H1 (cell line): ENCODE results near the gene CIB2. TPM values are rescaled to one million over a fixed set of nuclear protein-coding genes. Genes with fewer than 3 reads are reported as not detected.

Experiments
- CTCF ChIA-PET: fragments of 300-600 bp; sonication (Branson Sonifier 250); formaldehyde crosslinking; loops from one replicate; lab custom pipeline; 2021; ENCODE audit not compliant: partially characterized antibody; lab: Charles Lee
- POLR2A ChIA-PET: fragments of 300-600 bp; sonication (Branson Sonifier 250); formaldehyde crosslinking; loops from one replicate; lab custom pipeline; 2021; ENCODE audit warnings: inconsistent platforms; ENCODE audit not compliant: partially characterized antibody; lab: Charles Lee
- DNase-seq, 2 experiments: peaks; one replicate each; pipeline versions ENCODE4 v3.0.0 to v3.0.0-alpha.2; 2010 to 2022; ENCODE audit warnings: low spot score in 2 of 2, low read depth in 1 of 2, mixed read lengths in 1 of 2
- FAIRE-seq: peaks from 2 replicates; lab custom pipeline; 2011; peaks lifted over from hg19 to GRCh38; lab: Jason Lieb, UNC
- H2AFZ ChIP-seq: 2 replicates; pipeline ENCODE4 v1.8.1; 2012; ENCODE audit warnings: low read length, inconsistent platforms
- H2AK5ac ChIP-seq: 2 replicates; pipeline ENCODE4 v1.6.1; 2013; ENCODE audit warnings: low read depth, low read length
- H2BK120ac ChIP-seq: replicated peaks from 2 replicates; pipeline ENCODE3; 2013; ENCODE audit warnings: low read depth, low read length, inconsistent platforms
- H2BK12ac ChIP-seq: 2 replicates; pipeline ENCODE4 v1.6.1; 2013; ENCODE audit warnings: low read depth, low read length
- H2BK15ac ChIP-seq: 2 replicates; pipeline ENCODE4 v1.6.1; 2013; ENCODE audit warnings: low read length
- H2BK20ac ChIP-seq: 2 replicates; pipeline ENCODE4 v1.6.1; 2013; ENCODE audit warnings: low read length
- H2BK5ac ChIP-seq: 2 replicates; pipeline ENCODE4 v1.6.1; 2013; ENCODE audit warnings: low read depth, low read length
- H3K14ac ChIP-seq: 2 replicates; pipeline ENCODE4 v1.6.1; 2013; ENCODE audit warnings: inconsistent platforms; ENCODE audit not compliant: insufficient read length
- H3K18ac ChIP-seq: 2 replicates; pipeline ENCODE4 v1.6.1; 2013; ENCODE audit warnings: low read length; ENCODE audit errors: extremely low read depth
- H3K23ac ChIP-seq: 2 replicates; pipeline ENCODE4 v1.6.1; 2013; ENCODE audit warnings: inconsistent platforms; ENCODE audit not compliant: insufficient read length
- H3K23me2 ChIP-seq: 2 replicates; pipeline ENCODE4 v1.6.1; 2013; ENCODE audit warnings: low read depth, low read length
- H3K27ac ChIP-seq: 2 replicates; pipeline ENCODE4 v1.6.1; 2011; ENCODE audit warnings: low read depth, low read length, inconsistent platforms
- H3K27me3 ChIP-seq, 4 experiments: replicated peaks in 1 of 4; 1 replicate in 1 of 4; 2 replicates in 3 of 4; pipeline versions ENCODE4 v1.6.1 to v1.8.1; 2011 to 2013; ENCODE audit warnings: low read length in 3 of 4, mild to moderate bottlenecking in 3 of 4, inconsistent platforms in 2 of 4, mixed read lengths in 2 of 4, moderate library complexity in 1 of 4; ENCODE audit not compliant: control insufficient read depth in 3 of 4, insufficient read depth in 3 of 4; ENCODE audit errors: extremely low read depth in 1 of 4
- H3K36me3 ChIP-seq, 4 experiments: 2 replicates each; pipeline versions ENCODE4 v1.6.1 to v1.8.1; 2011 to 2013; ENCODE audit warnings: mild to moderate bottlenecking in 4 of 4, low read length in 3 of 4, moderate library complexity in 2 of 4, control low read depth in 1 of 4, inconsistent platforms in 1 of 4; ENCODE audit not compliant: insufficient read depth in 4 of 4, control insufficient read depth in 2 of 4
- H3K4ac ChIP-seq: replicated peaks from 2 replicates; pipeline ENCODE3; 2013; ENCODE audit warnings: low read length, low read depth, mixed read lengths, inconsistent platforms; ENCODE audit not compliant: insufficient read length
- H3K4me1 ChIP-seq, 4 experiments: replicated peaks in 1 of 4; 1 replicate in 1 of 4; 2 replicates in 3 of 4; pipeline versions ENCODE4 v1.6.1 to v1.8.1; 2011 to 2013; ENCODE audit warnings: low read length in 3 of 4, inconsistent platforms in 2 of 4, mixed read lengths in 1 of 4; ENCODE audit not compliant: insufficient read depth in 4 of 4, control insufficient read depth in 3 of 4
- H3K4me2 ChIP-seq, 2 experiments: 2 replicates each; pipeline versions ENCODE4 v1.6.1 to v1.8.1; 2011 to 2013; ENCODE audit warnings: low read depth in 2 of 2, low read length in 2 of 2, control low read depth in 1 of 2, inconsistent platforms in 1 of 2, mild to moderate bottlenecking in 1 of 2; ENCODE audit not compliant: insufficient read depth in 1 of 2
- H3K4me3 ChIP-seq, 4 experiments: fragments of 200-600, 300-600 bp in 1 of 4; sonication (generic), shearing (Covaris generic), sonication (Bioruptor Twin) in 1 of 4; 2 replicates each; pipeline versions ENCODE4 v1.5.1 to v1.8.1; 2011 to 2016; ENCODE audit warnings: low read length in 4 of 4, low read depth in 3 of 4, control low read depth in 2 of 4, inconsistent platforms in 2 of 4, mild to moderate bottlenecking in 2 of 4, mixed read lengths in 1 of 4, moderate library complexity in 1 of 4; ENCODE audit not compliant: insufficient read depth in 2 of 4; ENCODE audit errors: extremely low read depth in 1 of 4
- H3K56ac ChIP-seq: replicated peaks from 2 replicates; pipeline ENCODE3; 2013; ENCODE audit warnings: low read depth, mild to moderate bottlenecking, mixed read lengths, low read length, inconsistent platforms; ENCODE audit not compliant: insufficient read length
- H3K79me1 ChIP-seq: 2 replicates; pipeline ENCODE4 v1.6.1; 2013; ENCODE audit warnings: low read depth, low read length, control low read depth
- H3K79me2 ChIP-seq, 2 experiments: 2 replicates each; pipeline versions ENCODE4 v1.6.1 to v1.8.1; 2012 to 2013; ENCODE audit warnings: low read length in 2 of 2, mild to moderate bottlenecking in 2 of 2, inconsistent platforms in 1 of 2; ENCODE audit not compliant: insufficient read depth in 2 of 2, control insufficient read depth in 1 of 2
- H3K9ac ChIP-seq, 4 experiments: replicated peaks in 1 of 4; 1 replicate in 1 of 4; 2 replicates in 3 of 4; pipeline versions ENCODE4 v1.6.1 to v1.8.1; 2011 to 2013; ENCODE audit warnings: low read depth in 3 of 4, low read length in 3 of 4, control low read depth in 2 of 4, mild to moderate bottlenecking in 2 of 4, moderate library complexity in 2 of 4, inconsistent platforms in 1 of 4; ENCODE audit errors: extremely low read depth in 1 of 4
- H3K9me3 ChIP-seq, 2 experiments: 2 replicates each; pipeline versions ENCODE4 v1.6.1 to v1.8.1; 2012 to 2013; ENCODE audit warnings: mild to moderate bottlenecking in 2 of 2, moderate library complexity in 2 of 2, control low read depth in 1 of 2, inconsistent platforms in 1 of 2, low read depth in 1 of 2, low read length in 1 of 2, mixed read lengths in 1 of 2; ENCODE audit not compliant: insufficient read depth in 2 of 2
- H4K20me1 ChIP-seq, 2 experiments: replicated peaks in 1 of 2; 2 replicates each; pipeline versions ENCODE3 to v1.8.1; 2011 to 2013; ENCODE audit warnings: inconsistent platforms in 2 of 2, low read length in 2 of 2, mild to moderate bottlenecking in 1 of 2; ENCODE audit not compliant: insufficient read depth in 2 of 2, control insufficient read depth in 1 of 2
- H4K5ac ChIP-seq: 2 replicates; pipeline ENCODE4 v1.6.1; 2013; ENCODE audit warnings: low read length, low read depth, mixed read lengths, inconsistent platforms; ENCODE audit not compliant: insufficient read length
- H4K8ac ChIP-seq: 2 replicates; pipeline ENCODE4 v1.8.0; 2013; ENCODE audit warnings: mild to moderate bottlenecking, moderate library complexity, low read length, inconsistent platforms; ENCODE audit not compliant: insufficient read depth; ENCODE audit errors: extremely low read depth
- H4K91ac ChIP-seq: replicated peaks from 2 replicates; pipeline ENCODE3; 2013; ENCODE audit warnings: low read length, mixed read lengths, inconsistent platforms; ENCODE audit not compliant: insufficient read length
- ASH2L ChIP-seq: fragments of 200-600, 300-600 bp; sonication (generic); IDR thresholded peaks from one replicate; pipeline ENCODE4 v1.7.1; 2017; ENCODE audit warnings: low read length
- BACH1 ChIP-seq: IDR thresholded peaks from 2 replicates; pipeline ENCODE4 v1.6.1; 2012; ENCODE audit warnings: low read length, improper control_type of control experiment
- CHD2 ChIP-seq: IDR thresholded peaks from 2 replicates; pipeline ENCODE4 v1.6.1; 2012; ENCODE audit warnings: low read length, improper control_type of control experiment
- CTBP2 ChIP-seq: IDR thresholded peaks from 2 replicates; pipeline ENCODE4 v1.7.0; 2011; ENCODE audit warnings: borderline replicate concordance, mild to moderate bottlenecking, moderate library complexity, mixed read lengths, low read length; ENCODE audit not compliant: insufficient read depth, insufficient read length
- EGR1 ChIP-seq: IDR thresholded peaks from 2 replicates; pipeline ENCODE4 v1.6.1; 2011; ENCODE audit warnings: low read depth, low read length, borderline replicate concordance
- GABPA ChIP-seq: IDR thresholded peaks from 2 replicates; pipeline ENCODE4 v1.6.1; 2011; ENCODE audit warnings: mild to moderate bottlenecking, low read length, moderate library complexity, borderline replicate concordance; ENCODE audit not compliant: insufficient read depth
- KDM4A ChIP-seq: IDR thresholded peaks from one replicate; pipeline ENCODE4 v1.7.1; 2012; ENCODE audit warnings: low read depth, mild to moderate bottlenecking, moderate library complexity, low read length, inconsistent platforms; ENCODE audit not compliant: severe bottlenecking
- NANOG ChIP-seq: IDR thresholded peaks from 2 replicates; pipeline ENCODE4 v1.6.1; 2011; ENCODE audit warnings: low read length, low read depth, mild to moderate bottlenecking, inconsistent platforms; ENCODE audit not compliant: insufficient read depth, poor library complexity, severe bottlenecking
- NRF1 ChIP-seq: IDR thresholded peaks from 2 replicates; pipeline ENCODE4 v1.6.1; 2011; ENCODE audit warnings: mild to moderate bottlenecking, low read depth, low read length, improper control_type of control experiment
- POLR2AphosphoS5 ChIP-seq: IDR thresholded peaks from 2 replicates; pipeline ENCODE4 v1.6.1; 2011; ENCODE audit warnings: low read depth, low read length
- SAP30 ChIP-seq: fragments of 300-600 bp; sonication (generic); IDR thresholded peaks from 2 replicates; pipeline ENCODE4 v1.7.1; 2012; ENCODE audit warnings: low read length, moderate library complexity, mild to moderate bottlenecking, inconsistent platforms; ENCODE audit not compliant: insufficient read depth, insufficient replicate concordance
- SIRT6 ChIP-seq: IDR thresholded peaks from one replicate; pipeline ENCODE4 v1.7.1; 2012; ENCODE audit warnings: low read length, inconsistent platforms
- SRF ChIP-seq: IDR thresholded peaks from 2 replicates; pipeline ENCODE4 v1.6.1; 2011; ENCODE audit warnings: mild to moderate bottlenecking, low read depth, low read length, moderate library complexity
- TCF12 ChIP-seq: IDR thresholded peaks from 2 replicates; pipeline ENCODE4 v1.6.1; 2011; ENCODE audit warnings: low read depth, mild to moderate bottlenecking, low read length
- WGBS, 2 experiments: shearing (Covaris generic) in 1 of 2; methylation state at CpG; one replicate each; pipeline versions ENCODE4 v1.1.6 to v1.1.7; 2013 to 2015; ENCODE audit warnings: low lambda C conversion rate in 2 of 2, mixed read lengths in 2 of 2, inconsistent platforms in 1 of 2, low coverage in 1 of 2, missing lambda C conversion rate in 1 of 2; ENCODE audit not compliant: insufficient replicate concordance in 2 of 2, insufficient coverage in 1 of 2, insufficient read length in 1 of 2; ENCODE audit errors: extremely low coverage in 1 of 2, missing lambda C conversion rate in 1 of 2; 5-methylcytosine and 5-hydroxymethylcytosine counted together
- polyA plus RNA-seq, 7 experiments: library from polyadenylated mRNA; depleted of rRNA in 3 of 7; stranded (reverse) in 5 of 7; unstranded in 2 of 7; fragments of >200 nt in 5 of 7; fragments of 200-250 nt in 2 of 7; gene quantifications; 1 replicate in 5 of 7; 2 replicates in 1 of 7; 4 replicates in 1 of 7; pipeline versions ENCODE4 v1.2.1 to v1.2.3, GENCODE V29; 2011 to 2013; ENCODE audit warnings: missing spikeins in 2 of 7, mixed read lengths in 2 of 7
- total RNA-seq: library from RNA; stranded (reverse); fragmentation: NEBNext Ultra II Directional; extraction: Animal tissue kit (Norgen Biotek cat#: 25700); gene quantifications from 2 replicates; pipeline ENCODE4 v1.2.1, GENCODE V29; 2021

The CIB2 gene
- total and polyA plus RNA-seq, 2 of the 8 experiments (the other 6 are each of a cell fraction or from before 2014, with no cell fraction given): 41.5 to 45.8 TPM

GRCh38 chr15:78164010-78164409, 32.8 kb upstream of the CIB2 start:
- H3K9me3 ChIP-seq: no peaks in the 10 kb centered on the region
- no peaks in the 10 kb centered on the region for H4K20me1 ChIP-seq
- H4K5ac ChIP-seq: no peak overlapping the region
- H3K4me1 ChIP-seq: no peaks in the 10 kb centered on the region
- no peak overlapping the region for H3K9ac ChIP-seq
- H2AFZ ChIP-seq: no peak overlapping the region
- CTCF ChIA-PET: interaction anchor here (1.1 to 1.6 kb wide), 2 partner anchors 32 to 55 kb away, joined by 3 to 6 read pairs; no protein-coding TSS in a partner anchor
- peaks cover 3 to 21% (median 15%) of the 10 kb centered on the region in 4 experiments for H3K36me3 ChIP-seq
- no peak overlapping the region for H2AK5ac ChIP-seq
- no peaks in the 10 kb centered on the region for H3K79me1 ChIP-seq
- FAIRE-seq: no peak
- H3K27me3 ChIP-seq: no peaks in the 10 kb centered on the region
- H2BK12ac ChIP-seq: no peak overlapping the region
- H2BK15ac ChIP-seq: no peak overlapping the region
- H3K23ac ChIP-seq: no peak overlapping the region
- POLR2A ChIA-PET: no interaction called here
- H3K18ac ChIP-seq: no peak overlapping the region
- H2BK20ac ChIP-seq: no peak overlapping the region
- H2BK5ac ChIP-seq: no peak overlapping the region
- DNase-seq: no peak
- no peak overlapping the region for H3K4me2 ChIP-seq
- no peak overlapping the region for H3K56ac ChIP-seq
- H3K14ac ChIP-seq: no peak overlapping the region
- no peak overlapping the region for H4K8ac ChIP-seq
- H2BK120ac ChIP-seq: no peak overlapping the region
- no peaks in the 10 kb centered on the region for H3K79me2 ChIP-seq
- no peak overlapping the region for H4K91ac ChIP-seq
- no peak overlapping the region for H3K27ac ChIP-seq
- 83% methylated on average over 1 of the region's 2 CpGs; no CpG with 5 or more reads in 1 of the 2 experiments for WGBS, 2 experiments
- H3K4ac ChIP-seq: no peak overlapping the region
- H3K4me3 ChIP-seq: no peak overlapping the region
- no peaks in the 10 kb centered on the region; the same call in 1 of the 2 replicates for H3K23me2 ChIP-seq
- TF ChIP-seq CTBP2 (no peak), EGR1 (no peak), SAP30 (no peak), TCF12 (no peak), CHD2 (no peak), POLR2AphosphoS5 (no peak), NRF1 (no peak), NANOG (no peak), KDM4A (no peak), SIRT6 (no peak), GABPA (no peak), SRF (no peak), BACH1 (no peak), ASH2L (no peak)
